Calu3 (cell line): ENCODE results near the gene NETO2. TPM values are rescaled to one million over a fixed set of nuclear protein-coding genes. Genes with fewer than 3 reads are reported as not detected.
A peak's percentile ranks its signal among the peaks of the same experiment; 100 is the strongest.
"Not testable (repeated sequence)": the region's sequence is repeated elsewhere in the genome, so short reads cannot be mapped to it uniquely, and the experiment has no call there.

Experiments used
- BruUV-seq: library from RNA; stranded (reverse); fragments of 400-500 nt; replicated peaks from 2 replicates; lab custom pipeline; 2021; lab: Mats Ljungman, UMichigan
- CTCF ChIA-PET: fragments of 300-600 bp; sonication (Branson Sonifier 250); formaldehyde crosslinking; loops from one replicate; lab custom pipeline; 2022; ENCODE audit warnings: antibody characterized with exemption; lab: Charles Lee
- DNase-seq: peaks from one replicate; pipeline ENCODE4 v3.0.0; 2022
- H3K27ac Mint-ChIP-seq: one replicate; pipeline ENCODE4 v1.8.0; 2022; ENCODE audit warnings: mixed read lengths; ENCODE audit not compliant: unreplicated experiment
- H3K27me3 Mint-ChIP-seq: one replicate; pipeline ENCODE4 v1.8.0; 2022; ENCODE audit warnings: mixed read lengths; ENCODE audit not compliant: unreplicated experiment
- H3K36me3 Mint-ChIP-seq: one replicate; pipeline ENCODE4 v1.8.0; 2022; ENCODE audit warnings: mild to moderate bottlenecking, moderate library complexity, mixed read lengths; ENCODE audit not compliant: insufficient read depth, unreplicated experiment
- H3K4me1 Mint-ChIP-seq: one replicate; pipeline ENCODE4 v1.8.0; 2022; ENCODE audit warnings: mild to moderate bottlenecking, low read depth, mixed read lengths; ENCODE audit not compliant: unreplicated experiment
- H3K4me3 Mint-ChIP-seq: one replicate; pipeline ENCODE4 v1.8.0; 2022; ENCODE audit warnings: mild to moderate bottlenecking, low read depth, moderate library complexity, mixed read lengths; ENCODE audit not compliant: unreplicated experiment
- H3K9me3 Mint-ChIP-seq: one replicate; pipeline ENCODE4 v1.8.0; 2022; ENCODE audit warnings: low read depth, mixed read lengths; ENCODE audit not compliant: unreplicated experiment
- CTCF ChIP-seq: fragments of 200-600 bp; IDR thresholded peaks from one replicate; pipeline ENCODE4 v1.8.0; 2022; ENCODE audit warnings: antibody characterized with exemption; ENCODE audit not compliant: unreplicated experiment
- intact Hi-C: fragments of 100-400 bp; cut with micrococcal nuclease; formaldehyde crosslinking; loops from one replicate; pipeline ENCODE4 v1.10.0; 2022; ENCODE audit not compliant: unreplicated experiment
- total RNA-seq: library from RNA; stranded (reverse); gene quantifications from 2 replicates; pipeline ENCODE4 v1.2.3, GENCODE V29; 2022

Gene NETO2
- total RNA-seq, 1 experiment from 2014 or later: 83.5 TPM

DNA sequence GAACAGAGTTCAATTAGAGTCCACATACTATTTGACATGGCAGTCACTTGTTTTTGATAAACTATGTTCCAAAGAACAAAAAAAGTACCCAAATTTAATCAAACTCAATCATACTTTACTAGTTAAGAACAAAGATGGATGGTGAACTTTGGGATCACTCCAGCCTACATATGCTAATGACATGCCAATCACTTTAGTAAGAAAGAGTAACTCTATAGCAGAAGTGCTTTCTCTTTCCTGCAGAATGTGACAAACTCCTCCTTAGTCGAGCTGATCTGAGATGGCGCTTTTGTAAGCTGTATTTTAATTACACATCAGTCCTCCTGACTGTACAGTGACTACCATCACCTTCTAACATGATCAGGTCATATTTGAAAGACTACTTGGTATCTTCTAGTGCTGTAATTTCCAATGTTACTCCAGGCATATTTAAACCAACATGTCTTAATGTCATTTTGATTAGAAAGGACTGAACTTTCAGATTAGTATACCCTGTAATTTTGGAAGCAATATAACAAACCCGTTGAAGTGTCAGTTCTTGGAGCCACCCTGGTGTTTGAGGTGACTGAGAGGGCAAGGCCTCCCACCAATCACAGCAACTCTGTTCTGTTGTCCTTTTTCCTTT, 4.1 kb downstream of the NETO2 start:
- CTCF ChIA-PET: interaction anchor here (0.9 kb wide), 1 partner anchor 916 kb away, joined by 3 read pairs; no protein-coding TSS in a partner anchor
- H3K9me3 Mint-ChIP-seq: no peaks in the 10 kb centered on the region
- intact Hi-C loops: loop anchor here (5.0 to 10.0 kb wide), 5 partner anchors 102 to 973 kb away; partner anchors contain the start of genes ITFG1 and PHKB
- H3K4me3 Mint-ChIP-seq: no peak overlapping the region
- no peak for TF ChIP-seq CTCF
- BruUV-seq: no TSS peak
- no peaks in the 10 kb centered on the region for H3K27me3 Mint-ChIP-seq
- H3K27ac Mint-ChIP-seq: no peak overlapping the region
- DNase-seq: no peak
- peaks cover 59% of the 10 kb centered on the region for H3K4me1 Mint-ChIP-seq
- peaks cover 33% of the 10 kb centered on the region for H3K36me3 Mint-ChIP-seq

DNA sequence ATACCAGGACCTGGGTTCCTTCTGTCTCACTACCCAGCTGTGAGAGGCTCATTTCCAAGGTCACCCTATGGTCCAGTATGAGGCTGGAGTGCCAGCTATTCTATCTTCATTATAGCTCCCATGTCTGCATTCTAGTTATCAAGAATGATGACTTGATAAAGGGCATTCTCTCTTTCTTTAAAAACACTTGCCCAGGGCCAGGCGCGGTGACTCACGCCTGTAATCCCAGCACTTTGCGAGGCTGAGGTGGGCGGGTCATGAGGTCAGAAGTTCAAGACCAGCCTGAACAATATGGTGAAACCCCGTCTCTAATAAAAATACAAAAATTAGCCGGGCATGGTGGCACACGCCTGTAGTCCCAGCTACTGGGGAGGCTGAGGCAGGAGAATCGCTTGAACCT, 5.8 kb downstream of the NETO2 start:
- H3K27me3 Mint-ChIP-seq, intact Hi-C loops, H3K9me3 Mint-ChIP-seq, BruUV-seq, H3K4me3 Mint-ChIP-seq: not testable (repeated sequence)
- DNase-seq: peak; percentile 41
- Mint-ChIP-seq H3K36me3 (peaks cover 22% of the 10 kb centered on the region), H3K4me1 (peaks cover 73% of the 10 kb centered on the region), H3K27ac (peak overlapping the region; percentile 42)
- CTCF ChIA-PET: interaction anchor here (0.6 kb wide), 1 partner anchor 63 kb away, joined by 6 read pairs; no protein-coding TSS in a partner anchor

DNA sequence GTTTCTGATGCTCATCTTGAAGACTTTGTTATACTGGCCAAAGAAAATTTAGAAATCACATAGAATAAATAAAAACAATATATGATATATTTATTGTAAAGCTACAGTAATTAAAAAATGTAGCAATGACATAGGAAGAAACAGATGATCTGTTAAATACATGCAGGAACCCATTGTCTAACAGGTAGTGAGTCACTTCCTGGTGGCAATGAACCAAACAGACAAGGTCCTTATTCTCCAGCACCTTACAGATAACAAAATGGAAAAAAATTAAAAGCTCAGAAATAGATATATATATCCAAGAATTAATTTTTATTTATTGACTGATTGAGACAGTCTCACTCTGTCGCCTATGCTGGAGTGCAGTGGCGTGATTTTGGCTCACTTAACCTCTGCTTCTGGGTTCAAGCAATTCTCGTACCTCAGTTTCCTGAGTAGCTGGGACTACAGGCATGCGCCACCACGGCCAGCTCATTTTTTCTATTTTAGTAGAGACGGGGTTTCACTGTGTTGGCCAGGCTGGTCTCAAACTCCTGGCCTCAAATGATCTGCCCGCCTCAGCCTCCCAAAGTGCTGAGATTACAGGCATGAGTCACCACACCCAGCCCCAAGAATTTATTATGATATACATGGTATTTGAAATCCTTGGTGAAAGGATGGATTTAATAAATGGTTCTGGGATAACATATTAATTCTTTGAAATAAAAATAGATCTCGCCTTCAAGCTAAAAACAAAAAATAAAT, 7.5 kb downstream of the NETO2 start:
- Mint-ChIP-seq H3K4me3 (no peak overlapping the region), H3K27me3 (no peaks in the 10 kb centered on the region), H3K36me3 (peaks cover 6% of the 10 kb centered on the region), H3K9me3 (no peaks in the 10 kb centered on the region), H3K4me1 (peaks cover 63% of the 10 kb centered on the region), H3K27ac (no peak overlapping the region)
- CTCF ChIA-PET: interaction anchor here (0.6 to 0.7 kb wide), 3 partner anchors 9 to 75 kb away, joined by 3 read pairs; no protein-coding TSS in a partner anchor
- no TSS peak for BruUV-seq
- no peak for TF ChIP-seq CTCF
- intact Hi-C loops: no loop called here
- DNase-seq: peak; percentile 22

- TF ChIP-seq CTCF: no peak
- intact Hi-C loops: no loop called here
- Mint-ChIP-seq H3K36me3 (peaks cover 6% of the 10 kb centered on the region), H3K27me3 (no peaks in the 10 kb centered on the region), H3K4me1 (peaks cover 55% of the 10 kb centered on the region), H3K9me3 (no peaks in the 10 kb centered on the region), H3K4me3 (no peak overlapping the region), H3K27ac (no peak overlapping the region)
- CTCF ChIA-PET: no interaction called here
- no TSS peak for BruUV-seq
- DNase-seq: no peak
Observed at GRCh38 chr16:47134550-47134949, 9.2 kb downstream of the NETO2 start.
